OCI-LY1 (cell line): ENCODE results near the gene PIK3IP1.
A peak's percentile ranks its signal among the peaks of the same experiment; 100 is the strongest.
"Not testable (repeated sequence)": the region's sequence is repeated elsewhere in the genome, so short reads cannot be mapped to it uniquely, and the experiment has no call there.

Experiments used
- H2AFZ ChIP-seq: fragments of 200-600 bp; sonication (generic), shearing (Covaris generic); 2 replicates; pipeline ENCODE4 v1.6.0; 2014; ENCODE audit warnings: antibody characterized with exemption, mild to moderate bottlenecking, low read length
- H3F3A ChIP-seq: fragments of 200-600 bp; sonication (generic), shearing (Covaris generic); 2 replicates; pipeline ENCODE4 v1.6.0; 2014; ENCODE audit warnings: mild to moderate bottlenecking, antibody characterized with exemption, low read length, moderate library complexity; ENCODE audit not compliant: insufficient read depth
- H3K27ac ChIP-seq: fragments of 200-600 bp; sonication (generic); 2 replicates; pipeline ENCODE4 v1.5.1; 2014; ENCODE audit warnings: low read length, mixed run types, mild to moderate bottlenecking, low read depth; ENCODE audit not compliant: poor library complexity, severe bottlenecking
- H3K27me3 ChIP-seq: fragments of 200-600 bp; sonication (generic); 2 replicates; pipeline ENCODE4 v1.6.0; 2014; ENCODE audit warnings: antibody characterized with exemption, mild to moderate bottlenecking, low read length, moderate library complexity; ENCODE audit not compliant: insufficient read depth
- H3K36me3 ChIP-seq: fragments of 200-600 bp; sonication (generic); 2 replicates; pipeline ENCODE4 v1.6.1; 2014; ENCODE audit warnings: mild to moderate bottlenecking, antibody characterized with exemption, low read length, moderate library complexity, mixed read lengths; ENCODE audit not compliant: insufficient read depth
- H3K4me1 ChIP-seq: fragments of 200-600 bp; sonication (generic); 2 replicates; pipeline ENCODE4 v1.5.1; 2014; ENCODE audit warnings: mild to moderate bottlenecking, low read length, moderate library complexity; ENCODE audit not compliant: insufficient read depth, severe bottlenecking
- H3K4me2 ChIP-seq: fragments of 200-600 bp; sonication (generic), shearing (Covaris generic); 2 replicates; pipeline ENCODE4 v1.6.1; 2014; ENCODE audit warnings: low read length
- H3K4me3 ChIP-seq: fragments of 200-600 bp; sonication (generic); 2 replicates; pipeline ENCODE4 v1.5.1; 2014; ENCODE audit warnings: low read length, low read depth, mild to moderate bottlenecking, mixed read lengths; ENCODE audit not compliant: poor library complexity, severe bottlenecking
- H3K79me2 ChIP-seq: fragments of 200-600 bp; shearing (Covaris generic); 2 replicates; pipeline ENCODE4 v1.6.1; 2016; ENCODE audit warnings: mixed run types, low read length, mixed read lengths; ENCODE audit not compliant: insufficient read depth
- H3K9ac ChIP-seq: fragments of 200-600 bp; sonication (generic), shearing (Covaris generic); 2 replicates; pipeline ENCODE4 v1.6.1; 2014; ENCODE audit warnings: mild to moderate bottlenecking, low read length, mixed read lengths
- H3K9me2 ChIP-seq: fragments of 200-600 bp; sonication (generic), shearing (Covaris generic); 2 replicates; pipeline ENCODE4 v1.6.1; 2014; ENCODE audit warnings: low read depth, mild to moderate bottlenecking, low read length, mixed read lengths
- H3K9me3 ChIP-seq: fragments of 200-600 bp; shearing (Covaris generic); 2 replicates; pipeline ENCODE4 v1.6.1; 2014; ENCODE audit warnings: low read length, mixed read lengths
- H4K20me1 ChIP-seq: fragments of 200-600 bp; sonication (generic), shearing (Covaris generic); 2 replicates; pipeline ENCODE4 v1.6.0; 2016; ENCODE audit warnings: mild to moderate bottlenecking, low read length; ENCODE audit not compliant: insufficient read depth
- EZH2 ChIP-seq: fragments of 200-600 bp; sonication (generic), shearing (Covaris generic); IDR thresholded peaks from 2 replicates; pipeline ENCODE4 v1.8.0; 2017; ENCODE audit warnings: borderline replicate concordance, mixed run types, mild to moderate bottlenecking, antibody characterized with exemption, low read length, moderate library complexity, mixed read lengths
- TF ChIP-seq, protein P1 (sequence below): fragments of 200-600 bp; sonication (generic), shearing (Covaris generic); IDR thresholded peaks from 2 replicates; pipeline ENCODE4 v1.5.1; 2017; ENCODE audit warnings: mild to moderate bottlenecking, antibody characterized with exemption, low read length, moderate library complexity, mixed read lengths

Gene PIK3IP1

GRCh38 chr22:31248138-31248745 lies 44.0 kb downstream of the PIK3IP1 start:
- TF ChIP-seq EZH2, result no peak
- TF ChIP-seq, protein P1, sequence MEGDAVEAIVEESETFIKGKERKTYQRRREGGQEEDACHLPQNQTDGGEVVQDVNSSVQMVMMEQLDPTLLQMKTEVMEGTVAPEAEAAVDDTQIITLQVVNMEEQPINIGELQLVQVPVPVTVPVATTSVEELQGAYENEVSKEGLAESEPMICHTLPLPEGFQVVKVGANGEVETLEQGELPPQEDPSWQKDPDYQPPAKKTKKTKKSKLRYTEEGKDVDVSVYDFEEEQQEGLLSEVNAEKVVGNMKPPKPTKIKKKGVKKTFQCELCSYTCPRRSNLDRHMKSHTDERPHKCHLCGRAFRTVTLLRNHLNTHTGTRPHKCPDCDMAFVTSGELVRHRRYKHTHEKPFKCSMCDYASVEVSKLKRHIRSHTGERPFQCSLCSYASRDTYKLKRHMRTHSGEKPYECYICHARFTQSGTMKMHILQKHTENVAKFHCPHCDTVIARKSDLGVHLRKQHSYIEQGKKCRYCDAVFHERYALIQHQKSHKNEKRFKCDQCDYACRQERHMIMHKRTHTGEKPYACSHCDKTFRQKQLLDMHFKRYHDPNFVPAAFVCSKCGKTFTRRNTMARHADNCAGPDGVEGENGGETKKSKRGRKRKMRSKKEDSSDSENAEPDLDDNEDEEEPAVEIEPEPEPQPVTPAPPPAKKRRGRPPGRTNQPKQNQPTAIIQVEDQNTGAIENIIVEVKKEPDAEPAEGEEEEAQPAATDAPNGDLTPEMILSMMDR, result no peak

GRCh38 chr22:31247726-31248125 lies 44.6 kb downstream of the PIK3IP1 start:
- Histone ChIP-seq H2AFZ (no peak overlapping the region), H3K4me3 (no peak overlapping the region), H3K79me2 (no peaks in the 10 kb centered on the region), H3K9me2 (no peaks in the 10 kb centered on the region), H3F3A (no peaks in the 10 kb centered on the region), H3K27ac (no peak overlapping the region), H3K9me3 (no peaks in the 10 kb centered on the region), H3K4me1 (peaks cover 10% of the 10 kb centered on the region), H3K9ac (no peak overlapping the region; the same call in 1 of the 2 replicates), H4K20me1 (no peaks in the 10 kb centered on the region), H3K4me2 (peak overlapping the region; percentile 18; the same call in 1 of the 2 replicates), H3K36me3 (no peaks in the 10 kb centered on the region; the same call in 1 of the 2 replicates), H3K27me3 (no peaks in the 10 kb centered on the region)
- no peak for TF ChIP-seq EZH2
- TF ChIP-seq, protein P1, result no peak

More at GRCh38 chr22:31248138-31248745, 44.0 kb downstream of the PIK3IP1 start:
- Histone ChIP-seq H3K36me3 (no peaks in the 10 kb centered on the region; the same call in 1 of the 2 replicates), H3K9me2 (no peaks in the 10 kb centered on the region), H4K20me1 (no peaks in the 10 kb centered on the region), H3K27me3 (no peaks in the 10 kb centered on the region), H2AFZ (no peak overlapping the region), H3K79me2 (no peaks in the 10 kb centered on the region), H3F3A (no peaks in the 10 kb centered on the region), H3K9ac (no peak overlapping the region; the same call in 1 of the 2 replicates), H3K4me2 (peak overlapping the region; percentile 18; the same call in 1 of the 2 replicates), H3K4me1 (peaks cover 10% of the 10 kb centered on the region), H3K4me3 (no peak overlapping the region), H3K27ac (no peak overlapping the region), H3K9me3 (no peaks in the 10 kb centered on the region)

GRCh38 chr22:31246687-31247086 lies 45.6 kb downstream of the PIK3IP1 start:
- Histone ChIP-seq H3K36me3 (peaks cover 6% of the 10 kb centered on the region; the same call in 1 of the 2 replicates), H3K4me1 (peaks cover 10% of the 10 kb centered on the region), H3K9me2 (no peaks in the 10 kb centered on the region), H3K4me3 (no peak overlapping the region), H4K20me1 (no peaks in the 10 kb centered on the region), H3K79me2 (no peaks in the 10 kb centered on the region), H2AFZ (no peak overlapping the region), H3K9ac (no peak overlapping the region), H3F3A (no peaks in the 10 kb centered on the region), H3K27ac (no peak overlapping the region), H3K27me3 (no peaks in the 10 kb centered on the region), H3K4me2 (no peak overlapping the region), H3K9me3 (no peaks in the 10 kb centered on the region)
- TF ChIP-seq EZH2, result no peak
- TF ChIP-seq, protein P1, result no peak

- H3K79me2 ChIP-seq, H3K4me2 ChIP-seq, H3K27me3 ChIP-seq, H3F3A ChIP-seq, H3K36me3 ChIP-seq, H3K9me2 ChIP-seq, H3K27ac ChIP-seq, H2AFZ ChIP-seq, H3K4me3 ChIP-seq, H3K9ac ChIP-seq, H3K9me3 ChIP-seq, H4K20me1 ChIP-seq: not testable (repeated sequence)
- H3K4me1 ChIP-seq, result peaks cover 10% of the 10 kb centered on the region
Observed at GRCh38 chr22:31245998-31246397, 46.3 kb downstream of the PIK3IP1 start.
